NB4 (cell line): ENCODE results near the gene B3GAT1.

Source experiments
- POLR2A ChIP-seq: IDR thresholded peaks from 2 replicates; pipeline ENCODE4 v1.6.1; 2011; ENCODE audit warnings: mild to moderate bottlenecking; ENCODE audit not compliant: insufficient read length; ENCODE audit errors: extremely low read depth
- TF ChIP-seq, protein P1 (sequence below): IDR thresholded peaks from 2 replicates; pipeline ENCODE4 v1.6.1; 2011; ENCODE audit warnings: low read depth, low read length
- TF ChIP-seq, protein P2 (sequence below): IDR thresholded peaks from one replicate; pipeline ENCODE4 v1.5.1; 2012; ENCODE audit warnings: low read depth, low read length

DNA sequence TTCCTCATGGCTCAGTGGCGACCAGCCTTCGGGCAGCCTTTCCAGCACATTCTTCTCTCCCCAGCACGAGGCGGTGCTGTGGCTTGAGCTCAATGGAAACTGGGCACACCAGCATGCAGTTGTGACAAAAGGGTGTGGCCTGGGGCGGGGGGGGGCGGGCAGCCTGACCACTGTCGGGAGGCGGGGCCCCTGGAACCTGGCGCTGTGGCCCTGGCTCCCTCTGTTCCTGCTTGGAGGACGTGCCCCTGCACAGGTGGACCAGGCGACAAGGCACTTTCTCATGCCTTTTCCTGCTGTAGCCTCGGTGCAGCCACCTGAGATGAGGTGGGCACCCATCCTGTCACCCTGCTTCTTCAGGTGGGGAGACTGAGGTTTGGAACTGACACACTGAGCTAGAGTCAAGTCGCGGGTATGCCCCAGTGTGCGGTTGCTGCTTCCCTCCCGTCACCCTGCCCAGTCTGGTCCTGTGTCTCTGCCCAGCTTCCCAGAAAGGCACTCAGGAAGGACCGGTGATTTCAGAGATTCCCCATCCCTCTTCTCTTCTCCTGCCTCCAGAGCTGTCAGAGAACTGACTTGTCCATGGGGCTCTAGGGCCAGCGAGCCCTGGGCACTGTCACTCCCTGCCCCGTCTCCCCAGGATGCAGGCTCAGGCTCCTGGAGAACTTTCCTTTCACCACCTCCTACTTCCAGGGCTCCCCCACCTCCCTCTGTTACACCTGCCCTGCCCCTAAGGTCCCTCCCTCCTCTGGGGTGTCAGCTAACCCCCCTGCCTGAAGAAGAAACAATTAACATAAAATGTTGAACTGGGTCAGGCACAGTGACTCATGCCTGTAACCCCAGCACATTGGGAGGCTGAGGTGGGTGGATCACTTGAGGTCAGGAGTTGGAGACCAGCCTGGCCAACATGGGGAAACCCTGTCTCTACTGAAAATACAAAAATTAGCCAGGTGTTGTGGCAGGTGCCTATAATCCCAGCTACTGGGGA lies 9.9 kb downstream of the B3GAT1 start:
- TF ChIP-seq, protein P1, sequence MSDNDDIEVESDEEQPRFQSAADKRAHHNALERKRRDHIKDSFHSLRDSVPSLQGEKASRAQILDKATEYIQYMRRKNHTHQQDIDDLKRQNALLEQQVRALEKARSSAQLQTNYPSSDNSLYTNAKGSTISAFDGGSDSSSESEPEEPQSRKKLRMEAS: no peak
- TF ChIP-seq POLR2A: no peak
- TF ChIP-seq, protein P2, sequence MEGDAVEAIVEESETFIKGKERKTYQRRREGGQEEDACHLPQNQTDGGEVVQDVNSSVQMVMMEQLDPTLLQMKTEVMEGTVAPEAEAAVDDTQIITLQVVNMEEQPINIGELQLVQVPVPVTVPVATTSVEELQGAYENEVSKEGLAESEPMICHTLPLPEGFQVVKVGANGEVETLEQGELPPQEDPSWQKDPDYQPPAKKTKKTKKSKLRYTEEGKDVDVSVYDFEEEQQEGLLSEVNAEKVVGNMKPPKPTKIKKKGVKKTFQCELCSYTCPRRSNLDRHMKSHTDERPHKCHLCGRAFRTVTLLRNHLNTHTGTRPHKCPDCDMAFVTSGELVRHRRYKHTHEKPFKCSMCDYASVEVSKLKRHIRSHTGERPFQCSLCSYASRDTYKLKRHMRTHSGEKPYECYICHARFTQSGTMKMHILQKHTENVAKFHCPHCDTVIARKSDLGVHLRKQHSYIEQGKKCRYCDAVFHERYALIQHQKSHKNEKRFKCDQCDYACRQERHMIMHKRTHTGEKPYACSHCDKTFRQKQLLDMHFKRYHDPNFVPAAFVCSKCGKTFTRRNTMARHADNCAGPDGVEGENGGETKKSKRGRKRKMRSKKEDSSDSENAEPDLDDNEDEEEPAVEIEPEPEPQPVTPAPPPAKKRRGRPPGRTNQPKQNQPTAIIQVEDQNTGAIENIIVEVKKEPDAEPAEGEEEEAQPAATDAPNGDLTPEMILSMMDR: no peak
